ENCODE results near the gene DYNC1H1.

The DYNC1H1 gene

GRCh38 chr14:101962503-101962874 lies 1.9 kb upstream of the DYNC1H1 start (continued):
- TF ChIP-seq ZNF311 (tag by site-specific recombination; IDR thresholded peaks at IDR 0.05; ENCODE audit: borderline replicate concordance) (no peak), ZNF366 (tag by site-specific recombination; conservative IDR thresholded peaks at IDR 0.05) (no peak), KLF10 (tag by site-specific recombination; IDR thresholded peaks at IDR 0.05) (peak; percentile 45; the same call in 1 of the 2 replicates), ZNF354C (tag by site-specific recombination; IDR thresholded peaks at IDR 0.05; ENCODE audit: borderline replicate concordance, low read depth) (no peak), OVOL3 (tag by site-specific recombination; IDR thresholded peaks at IDR 0.05) (no peak), ZNF19 (tag by site-specific recombination; IDR thresholded peaks at IDR 0.05; ENCODE audit: low read depth) (no peak), ZNF654 (tag by site-specific recombination; IDR thresholded peaks at IDR 0.05; ENCODE audit: low read depth) (no peak), ZNF433 (tag by site-specific recombination; IDR thresholded peaks at IDR 0.05; ENCODE audit: low read depth) (no peak), ZNF2 (tag by site-specific recombination; IDR thresholded peaks at IDR 0.05) (no peak), ZBTB48 (tag by site-specific recombination; IDR thresholded peaks at IDR 0.05) (peak; percentile 94)

- no peak overlapping the region for H3K4me3 ChIP-seq (ENCODE audit: low read depth, low read length)
- no peaks in the 10 kb centered on the region for H3K9me3 ChIP-seq (ENCODE audit: control insufficient read depth, insufficient read depth, low read depth, low read length)
- peaks cover 0 to 7% of the 10 kb centered on the region in 2 experiments; a peak in 1 of 3 replicates for H3K36me3 ChIP-seq (ENCODE audit: control insufficient read depth in 2 of 2, insufficient read depth in 1 of 2, low read length in 2 of 2)
- H3K27ac ChIP-seq (ENCODE audit: extremely low read depth, low read depth, low read length): no peak overlapping the region
- H3K4me1 ChIP-seq (ENCODE audit: control insufficient read depth, insufficient read depth, low read length): peaks cover 20% of the 10 kb centered on the region
- ChIA-PET POLR2A (no interaction called here), CTCF (interaction anchor here (0.7 to 1.2 kb wide), 2 partner anchors 113 to 192 kb away, joined by 3 to 4 read pairs; no protein-coding TSS in a partner anchor)
- TF ChIP-seq ZBTB48 (tag by site-specific recombination; IDR thresholded peaks at IDR 0.05): no peak
- TF ChIP-seq OSR2 (tag by site-specific recombination; IDR thresholded peaks at IDR 0.05): no peak
Observed at GRCh38 chr14:101963052-101963451, 1.3 kb upstream of the DYNC1H1 start.

GRCh38 chr14:101963656-101964296 lies 597 bp upstream of the DYNC1H1 start:
- ChIA-PET POLR2A (no interaction called here), CTCF (interaction anchor here (0.6 to 1.2 kb wide), 3 partner anchors 8 to 193 kb away, joined by 3 read pairs; no protein-coding TSS in a partner anchor)
- Histone ChIP-seq H3K4me1 (ENCODE audit: control insufficient read depth, insufficient read depth, low read length) (peaks cover 20% of the 10 kb centered on the region), H3K9me3 (ENCODE audit: control insufficient read depth, insufficient read depth, low read depth, low read length) (no peaks in the 10 kb centered on the region), H3K4me3 (ENCODE audit: low read depth, low read length) (no peak overlapping the region), H3K27ac (ENCODE audit: extremely low read depth, low read depth, low read length) (peak overlapping the region; percentile 3; the same call in 1 of the 2 replicates), H3K36me3 (ENCODE audit: control insufficient read depth in 2 of 2, insufficient read depth in 1 of 2, low read length in 2 of 2) (peaks cover 0 to 14% of the 10 kb centered on the region in 2 experiments; a peak in 2 of 3 replicates)
- TF ChIP-seq ZBTB6 (tag by site-specific recombination; IDR thresholded peaks at IDR 0.05) (0 out of 2 replicates have a peak, but pooled peaks have one; percentile 21), ZNF792 (tag by site-specific recombination; IDR thresholded peaks at IDR 0.05) (no peak), ZNF530 (tag by site-specific recombination; IDR thresholded peaks at IDR 0.05; ENCODE audit: low read depth) (no peak), ZNF335 (tag by site-specific recombination; conservative IDR thresholded peaks at IDR 0.05) (peak; percentile 92), AEBP2 (tag by site-specific recombination; IDR thresholded peaks at IDR 0.05; ENCODE audit: borderline replicate concordance) (no peak), ZNF639 (tag by site-specific recombination; IDR thresholded peaks at IDR 0.05) (no peak), KLF1 (tag by site-specific recombination; IDR thresholded peaks at IDR 0.05) (no peak), ZBTB1 (tag by site-specific recombination; IDR thresholded peaks at IDR 0.05) (no peak), ZNF202 (tag by site-specific recombination; IDR thresholded peaks at IDR 0.05; ENCODE audit: borderline replicate concordance) (no peak), ZNF211 (tag by site-specific recombination; IDR thresholded peaks at IDR 0.05; ENCODE audit: low read depth) (no peak), ZNF521 (tag by site-specific recombination; IDR thresholded peaks at IDR 0.05) (no peak), ZNF704 (tag by site-specific recombination; IDR thresholded peaks at IDR 0.05) (no peak), ZNF24 (tag by site-specific recombination; IDR thresholded peaks at IDR 0.05) (peak; percentile 85)
